ENCODE results near the gene OTOA. TPM values are rescaled to one million over a fixed set of nuclear protein-coding genes. Genes with fewer than 3 reads are reported as not detected.
"Not testable (repeated sequence)": the region's sequence is repeated elsewhere in the genome, so short reads cannot be mapped to it uniquely, and the experiment has no call there.

OTOA gene
- total RNA-seq, 6 donors from 2014 or later = 0.46 to 2.1 (median 0.65) TPM; not detected in 2

DNA sequence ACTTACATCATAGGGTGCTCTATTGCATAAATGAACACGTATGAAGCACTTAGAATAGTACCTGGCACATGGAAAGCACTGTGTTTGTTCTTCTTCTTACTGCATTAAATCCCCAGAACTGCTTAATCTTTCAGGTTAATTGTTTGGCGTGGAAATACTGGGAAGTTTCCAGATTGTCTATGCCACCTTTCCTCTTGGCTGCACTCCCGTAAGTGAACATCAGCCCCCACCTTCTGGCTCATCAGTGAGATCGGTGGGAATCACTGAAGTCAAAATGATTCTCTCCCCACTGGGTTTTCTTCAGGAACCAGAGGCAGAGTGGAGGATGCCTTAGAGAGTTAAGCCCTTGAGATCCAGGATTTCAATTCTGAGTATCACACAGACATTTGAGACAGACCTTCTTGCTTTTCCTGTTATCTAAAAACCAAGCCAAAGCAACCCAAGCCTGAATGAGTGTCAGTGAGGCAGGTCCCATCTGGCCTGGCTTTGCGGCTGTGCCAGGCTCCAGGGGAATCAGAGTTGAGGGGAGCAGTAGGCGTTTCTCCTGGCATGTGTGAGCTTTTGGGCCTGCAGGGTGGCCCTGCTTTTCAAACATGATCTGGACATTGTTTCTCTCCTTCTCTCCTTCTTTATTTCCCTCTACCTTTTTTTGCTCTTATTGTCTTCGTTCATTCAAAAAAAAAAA, 59.1 kb downstream of the OTOA start:
- ATAC-seq (ENCODE audit: low FRiP score in 2 of 2) = no peak
- WGBS, 2 donors = 67 to 71% methylated on average over 7 of the region's 7 CpGs

DNA sequence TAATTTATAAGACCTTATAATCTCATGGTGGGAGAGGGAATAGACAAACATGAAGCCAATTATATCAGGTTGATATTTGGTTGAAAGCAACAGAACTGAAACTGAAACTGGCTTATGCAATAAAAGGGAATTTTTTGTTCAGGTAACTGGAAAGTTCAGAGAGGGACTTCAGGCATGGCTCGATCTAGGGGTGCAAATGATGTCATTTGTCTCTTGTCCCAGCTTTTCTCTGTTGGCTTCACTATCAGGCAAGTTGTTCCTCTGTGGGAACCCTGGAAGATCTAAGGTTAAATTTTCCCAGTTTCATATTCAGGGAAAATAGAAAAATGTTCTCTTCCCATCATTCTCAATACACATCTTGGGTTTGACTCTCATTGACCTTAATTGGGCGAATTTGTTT, 59.8 kb downstream of the OTOA start:
- H3K9me3 ChIP-seq = no peaks in the 10 kb centered on the region
- no peak for TF ChIP-seq CTCF (IDR thresholded peaks at IDR 0.05)
- no peak for TF ChIP-seq EP300 (IDR thresholded peaks at IDR 0.05)
- no peak for TF ChIP-seq POLR2A (IDR thresholded peaks at IDR 0.05)
- no peak for TF ChIP-seq POLR2AphosphoS5 (IDR thresholded peaks at IDR 0.05)
- no peaks in the 10 kb centered on the region for H3K27me3 ChIP-seq
- WGBS, 2 donors = 69 to 81% methylated on average over 2 of the region's 2 CpGs
- H3K4me1 ChIP-seq = no peaks in the 10 kb centered on the region
- H3K4me3 ChIP-seq = no peak overlapping the region
- no peak overlapping the region for H3K27ac ChIP-seq
- DNase-seq (no peak), ATAC-seq (ENCODE audit: low FRiP score in 2 of 2) (no peak)
- H3K36me3 ChIP-seq = no peaks in the 10 kb centered on the region

More for the DNA sequence above, 59.1 kb downstream of the OTOA start:
- H3K36me3 ChIP-seq = no peaks in the 10 kb centered on the region
- DNase-seq = no peak
- H3K27ac ChIP-seq = no peak overlapping the region
- TF ChIP-seq POLR2A (IDR thresholded peaks at IDR 0.05) = no peak
- TF ChIP-seq EP300 (IDR thresholded peaks at IDR 0.05) = no peak
- no peak for TF ChIP-seq CTCF (IDR thresholded peaks at IDR 0.05)
- TF ChIP-seq POLR2AphosphoS5 (IDR thresholded peaks at IDR 0.05) = no peak
- H3K9me3 ChIP-seq = no peaks in the 10 kb centered on the region
- H3K4me3 ChIP-seq = no peak overlapping the region
- H3K27me3 ChIP-seq = no peaks in the 10 kb centered on the region
- no peaks in the 10 kb centered on the region for H3K4me1 ChIP-seq

- H3K27me3 ChIP-seq = no peaks in the 10 kb centered on the region
- no peaks in the 10 kb centered on the region for H3K36me3 ChIP-seq
- no peak overlapping the region for H3K4me3 ChIP-seq
- H3K4me1 ChIP-seq = no peaks in the 10 kb centered on the region
- H3K9me3 ChIP-seq = no peaks in the 10 kb centered on the region
- no peak for ATAC-seq (ENCODE audit: low FRiP score in 2 of 2)
- no peak for TF ChIP-seq POLR2A (IDR thresholded peaks at IDR 0.05)
- no peak for TF ChIP-seq CTCF (IDR thresholded peaks at IDR 0.05)
- no peak for TF ChIP-seq EP300 (IDR thresholded peaks at IDR 0.05)
- TF ChIP-seq POLR2AphosphoS5 (IDR thresholded peaks at IDR 0.05) = no peak
- no peak overlapping the region for H3K27ac ChIP-seq
- no peak for DNase-seq
- WGBS, 2 donors = 80 to 86% methylated on average over 3 of the region's 3 CpGs
Measured at GRCh38 chr16:21727344-21727743, 63.6 kb downstream of the OTOA start.

DNA sequence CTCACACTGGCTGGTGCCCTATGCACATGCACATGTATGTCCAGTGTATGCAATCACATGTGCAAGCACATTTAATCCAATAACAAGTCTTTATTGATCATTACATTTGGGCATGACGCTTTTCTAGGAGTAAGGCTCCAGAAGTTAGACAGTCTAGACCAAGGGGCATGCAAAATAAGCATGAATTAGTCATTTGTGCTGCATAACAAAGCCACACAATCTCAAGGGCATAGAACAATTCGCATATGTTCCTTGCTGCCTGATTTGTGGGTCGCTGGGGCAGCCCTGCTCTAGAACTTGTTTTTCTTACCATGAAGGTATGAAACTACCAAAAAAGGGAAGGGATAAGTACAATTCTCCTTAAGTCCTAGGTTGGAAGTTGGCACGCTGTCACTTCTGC, 67.5 kb downstream of the OTOA start:
- H3K4me3 ChIP-seq; H3K27ac ChIP-seq; H3K9me3 ChIP-seq; ATAC-seq (ENCODE audit: low FRiP score in 2 of 2); H3K27me3 ChIP-seq; H3K4me1 ChIP-seq; DNase-seq; H3K36me3 ChIP-seq: not testable (repeated sequence)
- 76% methylated on average over 4 of the region's 4 CpGs for WGBS, 2 donors

DNA sequence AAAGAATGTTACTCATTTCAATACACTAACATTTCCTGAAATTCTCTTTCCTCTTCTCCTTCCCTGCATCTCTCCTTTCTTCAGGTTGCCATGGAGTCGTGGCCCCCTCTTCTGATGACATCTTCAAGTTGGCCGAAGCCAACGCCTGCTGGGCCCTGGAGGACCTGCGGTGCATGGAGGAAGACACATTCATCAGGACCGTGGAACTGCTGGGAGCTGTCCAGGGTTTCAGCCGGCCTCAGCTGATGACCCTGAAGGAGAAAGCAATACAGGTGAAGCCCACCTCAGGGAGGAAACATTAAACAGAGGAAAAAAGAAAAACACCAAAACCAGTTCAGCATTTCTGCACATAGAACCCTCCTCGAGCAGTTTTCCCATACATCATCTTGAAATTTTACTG, 76.9 kb downstream of the OTOA start:
- H3K27ac ChIP-seq; H3K36me3 ChIP-seq; DNase-seq; H3K27me3 ChIP-seq; H3K4me1 ChIP-seq; H3K4me3 ChIP-seq; H3K9me3 ChIP-seq; ATAC-seq (ENCODE audit: low FRiP score in 2 of 2): not testable (repeated sequence)
- no CpG with 5 or more reads among the region's 7 CpGs for WGBS, 2 donors

- not testable (repeated sequence) for H3K27ac ChIP-seq, H3K27me3 ChIP-seq, H3K4me3 ChIP-seq, H3K36me3 ChIP-seq, H3K9me3 ChIP-seq, DNase-seq, H3K4me1 ChIP-seq
- WGBS, 2 donors = 46 to 75% methylated on average over 5 to 6 of the region's 12 CpGs
- peak in 1 of 2 donors; percentile 72 for ATAC-seq (ENCODE audit: low FRiP score in 2 of 2)
Measured at GRCh38 chr16:21756192-21757079, 92.7 kb downstream of the OTOA start.

GRCh38 chr16:21757080-21757671, 93.4 kb downstream of the OTOA start:
- H3K4me1 ChIP-seq, H3K27ac ChIP-seq, DNase-seq, H3K9me3 ChIP-seq, H3K36me3 ChIP-seq, H3K27me3 ChIP-seq, H3K4me3 ChIP-seq: not testable (repeated sequence)
- WGBS, 2 donors = 50% methylated on average over 2 of the region's 31 CpGs; no CpG with 5 or more reads in 1 of the 2 donors
- ATAC-seq (ENCODE audit: low FRiP score in 2 of 2) = peak; percentile 92 to 97

DNA sequence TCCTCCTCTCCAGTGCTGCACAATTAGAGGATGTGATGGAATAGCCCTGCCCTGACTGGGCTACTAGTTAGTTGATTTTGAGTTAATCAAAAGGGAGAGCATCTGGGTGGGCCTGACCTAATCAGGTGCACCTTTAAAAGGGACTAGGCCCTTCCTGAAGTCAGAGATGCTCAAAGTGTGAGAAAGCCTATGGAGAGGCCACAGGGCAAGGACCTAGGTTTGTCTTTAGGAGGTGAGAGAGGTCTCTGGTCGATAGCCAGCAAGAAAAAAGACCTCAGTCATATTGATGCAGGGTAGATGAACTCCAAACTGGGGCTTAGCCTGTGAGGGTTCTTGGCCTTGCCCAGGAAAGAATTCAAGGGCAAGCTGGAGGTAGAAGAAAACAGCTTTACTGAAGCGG, 104.5 kb downstream of the OTOA start:
- not testable (repeated sequence) for H3K36me3 ChIP-seq; DNase-seq; H3K27me3 ChIP-seq; H3K9me3 ChIP-seq; ATAC-seq (ENCODE audit: low FRiP score in 2 of 2); H3K4me1 ChIP-seq; H3K27ac ChIP-seq; H3K4me3 ChIP-seq
- WGBS, 2 donors = 79 to 100% methylated on average over 1 of the region's 2 CpGs

- H3K4me3 ChIP-seq; DNase-seq; H3K4me1 ChIP-seq; H3K36me3 ChIP-seq; H3K9me3 ChIP-seq; ATAC-seq (ENCODE audit: low FRiP score in 2 of 2); H3K27ac ChIP-seq; H3K27me3 ChIP-seq: not testable (repeated sequence)
- no CpG with 5 or more reads among the region's 5 CpGs for WGBS, 2 donors
Measured at GRCh38 chr16:21768810-21769209, 105.0 kb downstream of the OTOA start.
